ENCODE data around the gene DXO.
A peak's percentile ranks its signal among the peaks of the same experiment; 100 is the strongest.
"Not testable (repeated sequence)": the region's sequence is repeated elsewhere in the genome, so short reads cannot be mapped to it uniquely, and the experiment has no call there.

Gene DXO

GRCh38 chr6:31979238-31979898 lies 7.4 kb upstream of the DXO start:
- ATAC-seq, result no peak

GRCh38 chr6:31978831-31979230 lies 6.9 kb upstream of the DXO start:
- ATAC-seq, result no peak

DNA sequence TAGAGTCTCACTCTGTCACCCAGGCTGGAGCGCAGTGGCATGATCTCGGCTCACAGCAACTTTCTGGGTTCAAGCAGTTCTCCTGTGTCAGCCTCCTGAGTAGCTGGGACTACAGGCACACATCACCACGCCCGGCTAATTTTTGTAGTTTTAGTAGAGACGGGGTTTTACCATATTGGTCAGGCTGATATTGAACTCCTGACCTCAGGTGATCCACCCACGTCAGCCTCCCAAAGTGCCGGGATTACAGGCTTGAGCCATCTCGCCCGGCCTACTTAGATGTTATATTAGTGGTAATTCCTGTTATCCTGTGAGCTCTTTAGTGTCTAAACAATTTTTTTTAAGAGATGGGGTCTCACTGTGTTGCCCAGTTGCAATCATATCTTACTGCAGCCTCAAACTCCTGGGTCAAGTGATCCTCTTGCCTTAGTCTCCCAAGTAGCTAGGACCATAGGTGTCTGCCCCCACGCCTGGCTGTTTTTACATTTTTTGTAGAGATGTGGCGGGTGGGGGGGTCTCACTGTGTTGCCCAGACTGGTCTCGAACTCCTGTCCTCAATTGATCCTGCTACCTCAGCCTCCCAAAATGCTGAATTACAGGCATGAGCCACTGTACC lies 6.0 kb upstream of the DXO start:
- ATAC-seq, result no peak

- ATAC-seq, result not testable (repeated sequence)
Measured at GRCh38 chr6:31976065-31976464, 4.1 kb upstream of the DXO start.

GRCh38 chr6:31972709-31973350 lies 892 bp upstream of the DXO start:
- ATAC-seq, result no peak

DNA sequence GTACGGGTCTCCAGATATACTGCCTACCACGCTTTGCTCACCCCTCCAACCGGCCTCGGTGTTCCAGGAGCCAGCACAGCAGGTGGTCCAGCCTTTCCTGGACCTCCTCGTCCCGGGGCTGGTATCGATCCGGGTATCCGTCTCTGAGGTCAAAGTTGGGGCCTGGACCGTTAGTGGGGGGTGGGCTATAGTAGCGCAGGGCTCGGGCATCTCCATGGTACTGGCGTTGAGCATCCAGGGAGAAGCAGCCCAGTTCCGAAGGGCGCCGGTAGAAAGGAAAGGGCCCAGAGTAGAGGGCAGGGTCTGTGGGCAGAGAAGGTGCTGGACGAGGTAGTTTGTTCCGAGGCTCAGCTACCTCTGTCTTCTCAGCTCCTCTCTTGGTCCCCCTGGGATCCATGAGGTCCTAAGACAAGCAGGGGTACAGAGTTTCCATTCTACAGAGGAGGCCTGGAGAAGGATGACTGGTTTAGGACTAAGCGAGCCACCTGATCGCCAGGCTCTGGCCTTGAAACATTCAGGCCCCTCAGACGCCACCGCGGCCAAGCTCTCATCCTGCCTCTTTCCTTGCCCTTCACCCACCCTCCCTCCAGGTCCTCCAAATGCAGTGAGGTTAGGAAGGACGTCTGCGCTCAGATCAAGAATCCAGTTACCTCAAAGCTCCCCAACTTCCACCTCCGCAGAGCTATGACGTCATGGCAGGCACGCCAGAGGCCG lies 502 bp downstream of the DXO start:
- no peak for ATAC-seq

GRCh38 chr6:31970604-31971271 lies 1.2 kb downstream of the DXO start:
- no peak for ATAC-seq

- no peak for ATAC-seq
Measured at GRCh38 chr6:31969712-31970603, 2.0 kb downstream of the DXO start.

DNA sequence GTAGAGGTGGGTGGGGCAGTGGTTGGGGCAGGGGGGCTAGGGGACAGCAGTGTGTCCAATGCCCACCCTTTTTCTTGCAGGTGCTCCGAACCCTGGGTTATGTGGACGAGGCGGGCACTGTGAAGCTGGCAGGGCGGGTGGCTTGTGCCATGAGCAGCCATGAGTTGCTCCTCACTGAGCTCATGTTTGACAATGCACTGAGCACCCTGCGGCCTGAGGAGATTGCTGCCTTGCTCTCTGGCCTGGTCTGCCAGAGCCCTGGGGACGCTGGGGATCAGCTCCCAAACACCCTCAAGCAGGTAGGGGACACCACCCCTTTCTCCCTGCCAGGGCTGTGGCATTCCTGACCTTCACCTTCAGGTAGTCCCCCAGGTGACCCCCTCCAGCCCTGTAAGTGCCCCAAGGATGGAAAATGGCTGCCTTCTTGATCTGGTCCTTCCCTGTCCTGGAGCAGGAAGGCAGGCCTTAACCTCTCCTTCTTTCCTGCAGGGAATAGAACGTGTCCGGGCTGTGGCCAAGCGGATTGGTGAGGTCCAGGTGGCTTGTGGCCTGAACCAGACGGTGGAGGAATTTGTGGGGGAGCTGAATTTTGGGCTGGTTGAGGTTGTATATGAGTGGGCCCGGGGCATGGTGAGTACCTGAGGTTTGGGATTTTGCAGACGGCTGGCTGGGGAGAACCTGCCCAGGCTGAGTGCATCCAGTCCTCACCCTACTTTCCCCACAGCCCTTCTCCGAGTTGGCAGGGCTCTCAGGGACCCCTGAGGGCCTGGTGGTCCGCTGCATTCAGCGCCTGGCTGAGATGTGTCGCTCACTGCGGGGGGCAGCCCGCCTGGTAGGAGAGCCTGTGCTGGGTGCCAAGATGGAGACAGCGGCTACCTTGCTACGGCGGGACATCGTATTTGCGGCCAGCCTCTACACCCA lies 2.9 kb downstream of the DXO start:
- ATAC-seq, result no peak

DNA sequence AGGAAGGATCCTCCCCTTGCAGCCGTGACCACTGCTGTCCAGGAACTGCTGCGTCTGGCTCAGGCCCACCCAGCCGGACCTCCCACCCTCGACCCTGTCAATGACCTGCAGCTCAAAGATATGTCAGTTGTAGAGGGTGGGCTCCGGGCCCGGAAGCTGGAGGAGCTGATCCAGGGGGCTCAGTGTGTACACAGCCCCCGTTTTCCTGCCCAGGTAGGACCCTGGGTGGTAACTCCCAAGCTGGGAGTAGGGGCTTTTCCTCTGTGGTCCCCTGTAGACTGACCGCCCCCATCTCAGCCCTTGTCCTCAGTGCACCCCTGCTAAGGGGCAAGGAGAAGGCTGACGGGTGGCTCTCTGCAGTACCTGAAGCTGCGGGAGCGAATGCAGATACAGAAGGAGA lies 3.6 kb downstream of the DXO start:
- ATAC-seq, result no peak

- no peak for ATAC-seq
Measured at GRCh38 chr6:31967926-31968320, 4.0 kb downstream of the DXO start.

- ATAC-seq, result no peak
Measured at GRCh38 chr6:31966997-31967925, 4.7 kb downstream of the DXO start.

GRCh38 chr6:31966506-31966905 lies 5.4 kb downstream of the DXO start:
- no peak for ATAC-seq

- ATAC-seq, result no peak
Measured at GRCh38 chr6:31965700-31966099, 6.2 kb downstream of the DXO start.

DNA sequence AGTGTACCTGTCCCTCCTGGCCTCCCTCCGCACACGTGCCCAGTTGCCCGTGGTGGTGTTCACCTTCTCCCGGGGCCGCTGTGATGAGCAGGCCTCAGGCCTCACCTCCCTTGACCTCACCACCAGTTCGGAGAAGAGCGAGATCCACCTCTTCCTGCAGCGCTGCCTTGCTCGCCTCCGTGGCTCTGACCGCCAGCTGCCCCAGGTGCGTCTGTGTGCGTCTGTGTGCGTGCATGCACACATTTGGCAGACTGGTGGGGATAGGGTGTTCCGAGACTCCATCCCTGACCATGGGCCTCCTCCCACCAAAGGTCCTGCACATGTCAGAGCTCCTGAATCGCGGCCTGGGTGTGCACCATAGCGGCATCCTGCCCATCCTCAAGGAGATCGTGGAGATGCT lies 8.0 kb downstream of the DXO start:
- no peak for ATAC-seq

GRCh38 chr6:31961616-31962015 lies 10.3 kb downstream of the DXO start:
- no peak for ATAC-seq

DNA sequence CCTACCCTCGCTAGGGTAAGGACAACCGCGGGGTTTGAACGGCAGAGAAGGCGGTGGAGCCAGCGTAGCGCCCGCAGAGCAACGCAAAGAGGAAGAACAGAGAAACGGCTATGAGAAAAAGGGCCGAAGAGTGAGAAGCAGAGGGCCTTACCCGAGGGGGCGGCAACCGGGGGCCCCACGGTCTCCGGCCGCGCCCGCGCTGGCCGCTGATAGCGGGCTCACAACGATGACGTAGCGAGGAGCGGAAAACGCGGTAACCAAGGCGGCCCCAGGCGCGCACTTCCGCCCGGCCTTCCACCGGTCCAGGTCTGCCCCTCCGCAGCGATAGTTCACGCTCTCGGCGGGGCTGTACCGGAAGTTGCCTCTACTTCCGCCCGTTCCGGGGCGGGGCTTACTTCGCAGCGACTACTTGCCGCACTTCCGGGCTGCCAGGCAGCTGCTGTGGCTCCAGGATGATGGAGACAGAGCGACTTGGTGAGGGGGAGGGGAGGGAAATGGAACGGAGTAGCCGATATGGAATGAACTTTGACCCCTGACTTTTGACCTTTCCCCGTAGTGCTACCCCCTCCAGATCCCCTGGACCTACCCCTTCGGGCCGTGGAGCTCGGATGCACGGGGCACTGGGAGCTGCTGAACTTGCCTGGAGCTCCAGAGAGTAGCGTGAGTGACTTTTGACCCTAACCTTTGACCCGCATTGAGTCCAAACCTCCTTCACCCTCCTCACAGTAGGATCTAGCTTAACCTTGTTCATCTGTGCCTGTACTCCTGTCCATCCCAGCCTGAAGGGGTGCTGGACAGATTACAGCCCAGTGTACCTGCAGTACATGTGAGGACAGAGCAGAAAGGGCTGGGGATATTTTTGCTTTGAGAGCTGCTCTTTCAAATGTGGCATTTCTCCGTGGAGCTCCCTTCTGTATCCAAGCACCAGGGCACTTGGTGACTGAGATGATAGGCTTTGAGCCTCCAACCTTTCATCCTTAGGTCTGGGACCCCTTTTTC lies 12.9 kb downstream of the DXO start, which contains the start of the genes NELFE and SKIC2:
TSS of gene NELFE (minus strand) at position 231 of the 999 bp plus-strand sequence. CDS start 525 bp downstream, outside the sequence.
TSS of gene SKIC2 (plus strand) at position 435 of the 999 bp plus-strand sequence. CDS start at position 453, 18 bp downstream.
- peak; percentile 99 to 100 for ATAC-seq

DNA sequence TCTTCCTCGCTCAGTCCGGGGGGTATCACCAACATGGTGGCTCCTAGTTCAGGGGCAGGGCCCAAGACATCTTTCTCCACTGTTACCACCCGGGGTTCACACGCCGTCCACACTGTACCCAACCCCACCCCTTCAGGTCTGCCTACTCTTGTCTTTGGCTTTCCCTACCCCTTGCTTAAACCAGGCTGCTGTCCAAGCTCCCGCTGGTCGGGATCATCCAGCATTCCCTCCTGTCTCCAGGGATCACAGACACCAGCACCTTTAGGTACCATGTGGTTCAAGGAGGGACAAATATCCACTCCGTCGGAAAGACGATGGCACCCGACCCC lies 13.6 kb downstream of the DXO start:
- ATAC-seq, result no peak
